K562 (cell line): Measurements from ENCODE around the gene LY6G5B. TPM values are rescaled to one million over a fixed set of nuclear protein-coding genes. Genes with fewer than 3 reads are reported as not detected.

Experiments
- BACH1 ChIP-seq: fragments of 200-800 bp; sonication (Bioruptor generic); IDR thresholded peaks from 2 replicates; pipeline ENCODE4 v1.6.1; 2016; ENCODE audit warnings: missing genetic modification characterization, missing compliant biosample characterization
- CCAR2 ChIP-seq: fragments of 200-400 bp; formaldehyde crosslinking; IDR thresholded peaks from 2 replicates; pipeline ENCODE4 v1.6.1; 2017; ENCODE audit warnings: mild to moderate bottlenecking, low read depth, low read length
- CSDE1 ChIP-seq, 2 experiments: fragments of 450-650 bp; IDR thresholded peaks; 2 replicates each; pipeline ENCODE4 v1.6.1; 2016; ENCODE audit warnings: mild to moderate bottlenecking in 1 of 2
- DDX20 ChIP-seq: fragments of 450-650 bp; IDR thresholded peaks from 2 replicates; pipeline ENCODE4 v1.6.1; 2016; ENCODE audit warnings: missing genetic modification characterization, low read depth, mild to moderate bottlenecking, missing compliant biosample characterization, moderate library complexity
- E2F6 ChIP-seq, 2 experiments: IDR thresholded peaks; 2 replicates each; pipeline ENCODE4 v1.6.1; 2011; ENCODE audit warnings: borderline replicate concordance in 1 of 2, control low read depth in 1 of 2, low read depth in 1 of 2, low read length in 1 of 2, mild to moderate bottlenecking in 1 of 2, mixed read lengths in 1 of 2, moderate library complexity in 1 of 2; ENCODE audit not compliant: insufficient read depth in 1 of 2, insufficient read length in 1 of 2, poor library complexity in 1 of 2, severe bottlenecking in 1 of 2; ENCODE audit errors: extremely low read depth in 1 of 2
- EP300 ChIP-seq: IDR thresholded peaks from 2 replicates; pipeline ENCODE4 v1.6.1; 2012; ENCODE audit warnings: low read length, improper control_type of control experiment
- FOS ChIP-seq: IDR thresholded peaks from 3 replicates; pipeline ENCODE4 v1.6.1; 2011; ENCODE audit not compliant: insufficient read length; ENCODE audit errors: extremely low read depth
- FOXJ3 ChIP-seq: sonication (generic); formaldehyde crosslinking; IDR thresholded peaks from 2 replicates; pipeline ENCODE4 v1.4.0; 2020; ENCODE audit warnings: mild to moderate bottlenecking, missing genetic modification reagents
- FOXK2 ChIP-seq, 2 experiments: fragments of 450-650 bp; IDR thresholded peaks in 1 of 2; conservative IDR thresholded peaks in 1 of 2; 2 replicates each; pipeline ENCODE4 v1.6.1; 2016; ENCODE audit warnings: low read depth in 2 of 2, mild to moderate bottlenecking in 1 of 2
- HDAC6 ChIP-seq: IDR thresholded peaks from 2 replicates; pipeline ENCODE4 v1.6.1; 2012; ENCODE audit warnings: low read depth, mild to moderate bottlenecking, control low read depth, inconsistent platforms, low read length, moderate library complexity
- HDGF ChIP-seq: fragments of 450-650 bp; IDR thresholded peaks from 2 replicates; pipeline ENCODE4 v1.6.1; 2016
- HNRNPUL1 ChIP-seq: fragments of 200-400 bp; formaldehyde crosslinking; IDR thresholded peaks from 2 replicates; pipeline ENCODE4 v1.6.1; 2017; ENCODE audit warnings: low read length
- ILK ChIP-seq: fragments of 450-650 bp; IDR thresholded peaks from 2 replicates; pipeline ENCODE4 v1.6.1; 2016; ENCODE audit warnings: missing genetic modification characterization, low read depth, mild to moderate bottlenecking, missing compliant biosample characterization, moderate library complexity, borderline replicate concordance
- JUN ChIP-seq, 2 experiments: sonication (generic) in 1 of 2; formaldehyde crosslinking in 1 of 2; IDR thresholded peaks; 2 replicates each; pipeline versions ENCODE4 v1.6.1 to v1.8.0; 2012 to 2022; ENCODE audit warnings: borderline replicate concordance in 2 of 2, mild to moderate bottlenecking in 2 of 2, improper control_type of control experiment in 1 of 2, low read depth in 1 of 2, low read length in 1 of 2, missing genetic modification reagents in 1 of 2
- MXI1 ChIP-seq: IDR thresholded peaks from 2 replicates; pipeline ENCODE4 v1.6.1; 2011; ENCODE audit warnings: low read depth, mild to moderate bottlenecking, improper control_type of control experiment, low read length
- RUNX1 ChIP-seq: sonication (generic); IDR thresholded peaks from 2 replicates; pipeline ENCODE4 v1.6.1; 2016; ENCODE audit warnings: antibody characterized with exemption, low read depth
- SAP30 ChIP-seq: fragments of 200-600 bp; sonication (generic); IDR thresholded peaks from 2 replicates; pipeline ENCODE4 v1.6.1; 2012; ENCODE audit warnings: borderline replicate concordance, low read depth, mild to moderate bottlenecking, moderate library complexity, low read length, control low read depth, inconsistent platforms; ENCODE audit not compliant: insufficient read depth, poor library complexity, severe bottlenecking
- SP2 ChIP-seq: IDR thresholded peaks from 2 replicates; pipeline ENCODE4 v1.6.1; 2011; ENCODE audit warnings: mild to moderate bottlenecking, low read depth, low read length, moderate library complexity; ENCODE audit not compliant: poor library complexity, severe bottlenecking; ENCODE audit errors: extremely low read depth
- ZBTB9 ChIP-seq: fragments of 450-650 bp; formaldehyde crosslinking; IDR thresholded peaks from 2 replicates; pipeline ENCODE4 v1.4.0; 2020; ENCODE audit warnings: mild to moderate bottlenecking, moderate library complexity
- ZC3H11A ChIP-seq: IDR thresholded peaks from 2 replicates; pipeline ENCODE4 v1.6.1; 2012; ENCODE audit warnings: low read depth, low read length, improper control_type of control experiment
- ZNF511 ChIP-seq: sonication (generic); formaldehyde crosslinking; IDR thresholded peaks from 2 replicates; pipeline ENCODE4 v1.8.0; 2022; ENCODE audit warnings: mild to moderate bottlenecking, missing genetic modification reagents
- ZNF589 ChIP-seq: fragments of 200-800 bp; sonication (Bioruptor generic); IDR thresholded peaks from 2 replicates; pipeline ENCODE4 v1.6.1; 2016; ENCODE audit warnings: low read depth, missing genetic modification characterization, missing compliant biosample characterization
- ZNF76 ChIP-seq: fragments of 250-450 bp; sonication (Bioruptor Pico); IDR thresholded peaks from 2 replicates; pipeline ENCODE4 v1.4.0; 2020; ENCODE audit warnings: mild to moderate bottlenecking, moderate library complexity, borderline replicate concordance
- ZNF764 ChIP-seq: fragments of 250-450 bp; sonication (Bioruptor Pico); IDR thresholded peaks from 2 replicates; pipeline ENCODE4 v1.4.0; 2020; ENCODE audit warnings: low read depth, mild to moderate bottlenecking, moderate library complexity
- polyA plus RNA-seq, 8 experiments: library from polyadenylated mRNA; depleted of rRNA in 4 of 8; stranded (reverse) in 5 of 8; unstranded in 3 of 8; fragments of >200 nt; fragmentation: Nextera tagmentation in 2 of 8; fragmentation: Illumina TruSeq in 1 of 8; extraction: Ambion mirVana in 2 of 8; extraction: Trizol in 1 of 8; gene quantifications; 2 replicates each; pipeline versions ENCODE4 v1.2.1 to v1.2.3, GENCODE V29; 2011 to 2014; ENCODE audit warnings: inconsistent platforms in 1 of 8, missing spikeins in 1 of 8
- total RNA-seq, 7 experiments: library from RNA; depleted of rRNA in 6 of 7; stranded (reverse); fragments of >200 nt in 6 of 7; fragmentation: Illumina TruSeq in 2 of 7; extraction: Trizol in 2 of 7; gene quantifications; 2 replicates each; pipeline versions ENCODE4 v1.2.1 to v1.2.3, GENCODE V29; 2011 to 2021; ENCODE audit warnings: low replicate concordance in 1 of 7

Gene LY6G5B
- total and polyA plus RNA-seq, 9 of the 15 experiments (the other 6 are each of a cell fraction or from before 2014, with no cell fraction given): 6.0 to 27.0 (median 7.5) TPM

- TF ChIP-seq ZNF511 (CRISPR knock-in tag): no peak
- TF ChIP-seq DDX20 (tag): no peak
- TF ChIP-seq ZNF764 (CRISPR knock-in tag): no peak
- no peak for TF ChIP-seq SAP30
- peak; percentile 76 for TF ChIP-seq RUNX1
- no peak for TF ChIP-seq ZNF76 (CRISPR knock-in tag)
- TF ChIP-seq CSDE1 (IDR thresholded peaks at IDR 0.05): no peak; a peak in 1 of 4 replicates
- peak; percentile 25; the same call in 1 of the 2 replicates for TF ChIP-seq HDGF
- no peak for TF ChIP-seq FOXJ3 (CRISPR knock-in tag)
- no peak for TF ChIP-seq E2F6 (IDR thresholded peaks at IDR 0.05; ENCODE audit: borderline replicate concordance in 1 of 2, extremely low read depth in 1 of 2, insufficient read depth in 1 of 2, insufficient read length in 1 of 2, low read depth in 1 of 2, low read length in 1 of 2, poor library complexity in 1 of 2, severe bottlenecking in 1 of 2)
- TF ChIP-seq ZC3H11A: no peak
- peak; percentile 98 for TF ChIP-seq JUN (IDR thresholded peaks at IDR 0.05; ENCODE audit: borderline replicate concordance, low read depth, low read length)
- TF ChIP-seq JUN (CRISPR knock-in tag; IDR thresholded peaks at IDR 0.05; ENCODE audit: borderline replicate concordance): 0 out of 2 replicates have a peak, but pooled peaks have one; percentile 46
- peak; percentile 92 for TF ChIP-seq EP300
- TF ChIP-seq ILK: no peak; the same call in 1 of the 2 replicates
- no peak for TF ChIP-seq BACH1 (tag)
- peak; percentile 73 for TF ChIP-seq FOS
- no peak; the same call in 1 of the 2 replicates for TF ChIP-seq MXI1
- TF ChIP-seq HDAC6: no peak
- peak; percentile 87 for TF ChIP-seq ZBTB9 (CRISPR knock-in tag)
- TF ChIP-seq FOXK2 (conservative IDR thresholded peaks at IDR 0.05 in 1 of 2, IDR thresholded peaks at IDR 0.05 in 1 of 2; ENCODE audit: low read depth in 2 of 2): peak; percentile 15 to 49; a peak in 2 of 4 replicates
- TF ChIP-seq HNRNPUL1: peak; percentile 36; the same call in 1 of the 2 replicates
- TF ChIP-seq SP2: no peak
- peak; percentile 81; the same call in 1 of the 2 replicates for TF ChIP-seq ZNF589
- TF ChIP-seq CCAR2: no peak
Observed at GRCh38 chr6:31690231-31691077, 20.7 kb downstream of the LY6G5B start (continued).
